Activated CD4-positive, alpha-beta T cell treated with anti-CD3 and anti-CD28 coated beads for 4 hours (primary cell): ENCODE results near the gene SULT2A1.
"Not testable (repeated sequence)": the region's sequence is repeated elsewhere in the genome, so short reads cannot be mapped to it uniquely, and the experiment has no call there.

Source experiments
- DNase-seq, 2 donors: peaks; one replicate each; pipeline ENCODE4 v3.0.0-alpha.2; 2020

SULT2A1 gene

GRCh38 chr19:47886010-47886559 lies at the start of gene SULT2A1:
Gene SULT2A1 (minus strand): TSS chr19:47886315. CDS start chr19:47886257, 58 bp downstream.
- no peak for DNase-seq

- DNase-seq = not testable (repeated sequence)
Measured at GRCh38 chr19:47928581-47928980, 42.5 kb upstream of the SULT2A1 start.

GRCh38 chr19:47920107-47920506 lies 34.0 kb upstream of the SULT2A1 start:
- DNase-seq = not testable (repeated sequence)

- DNase-seq = not testable (repeated sequence)
Measured at GRCh38 chr19:47910191-47910590, 24.1 kb upstream of the SULT2A1 start.

GRCh38 chr19:47909350-47909749 lies 23.2 kb upstream of the SULT2A1 start:
- DNase-seq = peak; percentile 24 to 53

GRCh38 chr19:47901370-47901769 lies 15.3 kb upstream of the SULT2A1 start:
- no peak for DNase-seq

- no peak for DNase-seq
Measured at GRCh38 chr19:47899335-47899734, 13.2 kb upstream of the SULT2A1 start.

GRCh38 chr19:47897861-47898260 lies 11.7 kb upstream of the SULT2A1 start:
- DNase-seq = no peak

- DNase-seq = no peak
Measured at GRCh38 chr19:47896773-47897172, 10.7 kb upstream of the SULT2A1 start.

GRCh38 chr19:47896019-47896418 lies 9.9 kb upstream of the SULT2A1 start:
- DNase-seq = no peak

- no peak for DNase-seq
Measured at GRCh38 chr19:47895165-47895782, 9.2 kb upstream of the SULT2A1 start.

GRCh38 chr19:47891923-47892666 lies 6.0 kb upstream of the SULT2A1 start:
- no peak for DNase-seq

- DNase-seq = no peak
Measured at GRCh38 chr19:47891622-47891922, 5.5 kb upstream of the SULT2A1 start.

GRCh38 chr19:47890865-47891621 lies 4.9 kb upstream of the SULT2A1 start:
- DNase-seq = no peak

- no peak for DNase-seq
Measured at GRCh38 chr19:47885067-47885463, 1.1 kb downstream of the SULT2A1 start.

GRCh38 chr19:47882890-47883289 lies 3.2 kb downstream of the SULT2A1 start:
- DNase-seq = no peak

- DNase-seq = no peak
Measured at GRCh38 chr19:47881757-47882156, 4.4 kb downstream of the SULT2A1 start.

- DNase-seq = not testable (repeated sequence)
Measured at GRCh38 chr19:47879385-47879784, 6.7 kb downstream of the SULT2A1 start.

GRCh38 chr19:47878906-47879305 lies 7.2 kb downstream of the SULT2A1 start:
- no peak for DNase-seq

- DNase-seq = no peak
Measured at GRCh38 chr19:47865166-47865565, 20.9 kb downstream of the SULT2A1 start.

GRCh38 chr19:47863514-47863936 lies 22.6 kb downstream of the SULT2A1 start:
- DNase-seq = peak; percentile 78 to 89

- no peak for DNase-seq
Measured at GRCh38 chr19:47861630-47862029, 24.5 kb downstream of the SULT2A1 start.

GRCh38 chr19:47860602-47861297 lies 25.4 kb downstream of the SULT2A1 start:
- no peak for DNase-seq
